ENCODE data around the gene MRGPRE.

Gene MRGPRE

DNA sequence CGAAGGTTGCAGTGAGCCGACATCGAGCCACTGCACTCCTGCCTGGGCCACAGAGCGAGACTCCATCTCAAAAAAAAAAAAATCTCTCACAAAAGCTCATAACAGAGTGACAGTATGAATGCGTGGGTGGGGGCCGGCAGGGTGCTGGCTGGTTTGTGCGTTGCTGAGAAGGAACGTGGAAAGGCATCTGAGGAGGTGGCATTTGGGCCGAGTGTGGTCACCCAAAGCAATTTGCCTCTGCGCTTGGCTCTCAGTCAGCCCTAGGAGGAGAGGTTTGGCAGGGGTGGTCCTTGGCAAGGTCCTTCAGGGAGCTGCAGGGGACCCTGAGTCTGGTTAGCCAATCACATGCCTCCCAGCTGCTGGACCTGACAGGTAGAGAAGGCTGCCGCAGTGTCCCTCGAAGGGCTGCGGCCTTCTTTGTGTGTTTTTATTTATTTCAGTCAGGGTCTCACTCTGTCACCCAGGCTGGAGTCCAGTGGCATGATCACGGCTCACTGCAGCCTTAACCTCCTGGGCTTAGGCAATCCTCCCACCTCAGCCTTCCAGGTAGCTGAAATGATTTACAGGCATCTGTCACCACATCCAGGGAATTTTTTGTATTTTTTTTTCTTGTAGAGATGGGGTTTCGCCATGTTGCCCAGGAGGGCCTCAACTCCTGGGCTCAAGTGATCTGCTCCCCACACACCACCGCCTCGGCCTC, 43.6 kb downstream of the MRGPRE start:
- no peak overlapping the region for H3K4me3 ChIP-seq (ENCODE audit: low read length)
- DNase-seq (ENCODE audit: low read depth, low spot score) = no peak

GRCh38 chr11:3186166-3186953, 45.9 kb downstream of the MRGPRE start:
- DNase-seq (ENCODE audit: low read depth, low spot score) = no peak
- H3K4me3 ChIP-seq (ENCODE audit: low read length) = no peak overlapping the region

DNA sequence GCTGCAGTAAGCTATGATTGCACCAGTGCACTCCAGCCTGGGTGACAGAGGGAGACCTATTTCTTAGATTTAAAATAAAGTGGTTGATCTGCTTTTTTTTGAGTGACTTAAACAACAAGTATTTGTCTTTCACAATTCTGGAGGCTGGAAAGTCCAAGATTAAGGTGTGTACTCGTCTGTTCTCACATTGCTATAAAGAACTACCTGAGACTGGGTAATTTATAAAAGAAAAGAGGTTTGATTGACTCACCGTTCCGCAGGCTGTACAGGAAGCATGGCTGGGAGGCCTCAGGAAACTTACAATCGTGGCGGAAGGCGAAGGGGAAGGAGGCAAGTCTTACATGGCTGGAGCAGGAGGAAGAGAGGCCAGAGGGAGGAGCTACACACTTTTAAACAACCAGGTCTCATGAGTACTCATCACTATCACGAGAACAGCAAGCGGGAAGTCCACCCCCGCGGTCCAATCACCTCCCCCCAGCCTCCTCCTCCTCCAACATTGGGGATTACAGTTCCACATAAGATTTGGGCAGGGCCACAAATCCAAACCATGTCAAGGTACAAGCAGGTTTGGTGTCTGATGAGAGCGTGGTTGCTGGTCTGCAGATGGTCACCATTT, 47.4 kb downstream of the MRGPRE start:
- DNase-seq (ENCODE audit: low read depth, low spot score) = no peak
- no peak overlapping the region for H3K4me3 ChIP-seq (ENCODE audit: low read length)

DNA sequence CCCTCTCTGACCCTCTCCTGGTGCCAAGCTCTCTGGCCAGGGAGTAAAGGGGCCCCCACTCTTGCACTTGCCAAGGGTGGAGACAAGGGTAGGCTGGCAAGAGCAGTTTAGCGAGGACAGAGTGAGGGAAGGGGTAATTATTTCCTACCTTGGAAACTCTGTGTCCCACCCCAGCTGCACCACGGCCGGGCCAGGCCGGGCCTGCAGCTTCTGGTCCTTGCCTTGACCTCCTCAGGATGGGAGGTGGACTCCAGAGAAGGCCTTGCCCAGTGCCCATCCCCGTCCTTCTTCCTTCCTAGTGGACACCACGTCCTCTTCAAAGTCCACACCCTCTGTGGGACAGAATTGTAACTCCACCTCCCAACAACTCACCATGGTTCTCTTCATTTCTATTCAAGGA, 48.7 kb downstream of the MRGPRE start:
- no peak overlapping the region for H3K4me3 ChIP-seq (ENCODE audit: low read length)
- no peak for DNase-seq (ENCODE audit: low read depth, low spot score)

- no peak for DNase-seq (ENCODE audit: low read depth, low spot score)
- H3K4me3 ChIP-seq (ENCODE audit: low read length) = no peak overlapping the region
Measured at GRCh38 chr11:3182462-3182852, 49.8 kb downstream of the MRGPRE start.

- DNase-seq (ENCODE audit: low read depth, low spot score) = no peak
- H3K4me3 ChIP-seq (ENCODE audit: low read length) = no peak overlapping the region
Measured at GRCh38 chr11:3181725-3182461, 50.3 kb downstream of the MRGPRE start.

- DNase-seq (ENCODE audit: low read depth, low spot score) = no peak
- no peak overlapping the region for H3K4me3 ChIP-seq (ENCODE audit: low read length)
Measured at GRCh38 chr11:3180869-3181268, 51.3 kb downstream of the MRGPRE start.

- no peak overlapping the region for H3K4me3 ChIP-seq (ENCODE audit: low read length)
- no peak for DNase-seq (ENCODE audit: low read depth, low spot score)
Measured at GRCh38 chr11:3178349-3178748, 53.9 kb downstream of the MRGPRE start.

GRCh38 chr11:3177931-3178330, 54.3 kb downstream of the MRGPRE start:
- DNase-seq (ENCODE audit: low read depth, low spot score) = no peak

More at GRCh38 chr11:3177931-3178330, 54.3 kb downstream of the MRGPRE start:
- no peak overlapping the region for H3K4me3 ChIP-seq (ENCODE audit: low read length)
